Adipose tissue (tissue), 3 donors: ENCODE measurements around the gene CORO2A. TPM values are rescaled to one million over a fixed set of nuclear protein-coding genes. Genes with fewer than 3 reads are reported as not detected.

Source experiments
- H3K27ac ChIP-seq: one replicate; pipeline ENCODE4 v1.5.1; 2013; ENCODE audit warnings: low read depth, low read length
- WGBS, 3 donors: extraction: QIAGEN DNeasy Blood & Tissue Kit; methylation state at CpG; one replicate each; pipeline ENCODE4 v1.1.7; 2013; 5-methylcytosine and 5-hydroxymethylcytosine counted together
- polyA plus RNA-seq, 3 donors: library from polyadenylated mRNA; stranded (reverse); fragments of 200-250 nt; gene quantifications; one replicate each; pipeline ENCODE4 v1.2.3, GENCODE V29; 2013
- donor health status: healthy with polysubstance abuse.
- donor health status: Bipolar disorder and iron deficiency.
- donor health status: healthy.

Gene CORO2A, protein sequence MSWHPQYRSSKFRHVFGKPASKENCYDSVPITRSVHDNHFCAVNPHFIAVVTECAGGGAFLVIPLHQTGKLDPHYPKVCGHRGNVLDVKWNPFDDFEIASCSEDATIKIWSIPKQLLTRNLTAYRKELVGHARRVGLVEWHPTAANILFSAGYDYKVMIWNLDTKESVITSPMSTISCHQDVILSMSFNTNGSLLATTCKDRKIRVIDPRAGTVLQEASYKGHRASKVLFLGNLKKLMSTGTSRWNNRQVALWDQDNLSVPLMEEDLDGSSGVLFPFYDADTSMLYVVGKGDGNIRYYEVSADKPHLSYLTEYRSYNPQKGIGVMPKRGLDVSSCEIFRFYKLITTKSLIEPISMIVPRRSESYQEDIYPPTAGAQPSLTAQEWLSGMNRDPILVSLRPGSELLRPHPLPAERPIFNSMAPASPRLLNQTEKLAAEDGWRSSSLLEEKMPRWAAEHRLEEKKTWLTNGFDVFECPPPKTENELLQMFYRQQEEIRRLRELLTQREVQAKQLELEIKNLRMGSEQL
- polyA plus RNA-seq = 1 to 10 TPM in 1 of 3 donors, under 1 TPM in 2; 0.36 to 1.2 (median 0.90) TPM

DNA sequence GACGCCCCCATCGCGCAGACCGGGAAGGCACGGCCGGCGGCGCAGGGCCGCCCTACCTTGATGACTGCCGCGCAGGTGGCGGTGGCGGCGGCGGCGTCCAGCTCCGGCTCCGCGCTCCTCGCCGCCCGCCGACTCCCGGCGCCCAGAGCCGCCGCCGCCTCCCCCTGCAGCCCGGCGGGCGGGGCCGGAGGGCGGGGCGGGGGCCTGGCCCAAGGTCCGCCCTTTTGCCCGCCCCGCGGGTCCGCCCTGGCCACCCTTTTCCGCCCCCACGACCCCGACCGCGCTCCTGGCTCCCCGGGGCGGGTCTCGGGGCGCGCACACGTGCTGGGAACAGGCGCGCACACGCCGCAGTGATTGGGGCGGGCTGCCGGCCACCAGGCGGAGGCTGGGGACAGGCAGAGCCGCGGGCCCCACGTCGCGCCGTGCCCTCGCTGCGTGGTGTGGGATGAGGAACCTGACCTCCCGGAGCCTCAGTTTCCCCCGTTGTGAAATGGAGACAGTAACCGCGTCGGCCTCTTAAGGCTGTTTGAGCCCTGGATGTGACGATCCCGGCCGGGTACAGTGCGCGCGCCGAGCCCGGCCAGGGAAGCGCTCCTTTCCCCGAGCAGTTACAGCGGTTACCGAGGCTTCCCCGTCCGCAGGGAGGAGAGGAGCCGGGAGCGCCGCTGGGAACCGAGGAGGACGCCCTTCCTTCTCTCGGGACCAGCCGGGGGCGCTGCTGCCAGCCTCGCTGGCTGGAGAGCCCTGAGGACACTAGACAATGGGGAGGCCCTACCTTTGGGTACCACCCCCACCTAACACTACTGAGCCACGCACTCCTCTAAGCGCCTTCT lies at the start of gene CORO2A:
Gene CORO2A (minus strand): TSS at position 135 of the 833 bp plus-strand sequence. CDS start 34,977 bp downstream, outside the sequence.
- 1% methylated on average over 58 to 95 of the region's 95 CpGs for WGBS, 3 donors
- no peak within 1 kb of the TSS for H3K27ac ChIP-seq

DNA sequence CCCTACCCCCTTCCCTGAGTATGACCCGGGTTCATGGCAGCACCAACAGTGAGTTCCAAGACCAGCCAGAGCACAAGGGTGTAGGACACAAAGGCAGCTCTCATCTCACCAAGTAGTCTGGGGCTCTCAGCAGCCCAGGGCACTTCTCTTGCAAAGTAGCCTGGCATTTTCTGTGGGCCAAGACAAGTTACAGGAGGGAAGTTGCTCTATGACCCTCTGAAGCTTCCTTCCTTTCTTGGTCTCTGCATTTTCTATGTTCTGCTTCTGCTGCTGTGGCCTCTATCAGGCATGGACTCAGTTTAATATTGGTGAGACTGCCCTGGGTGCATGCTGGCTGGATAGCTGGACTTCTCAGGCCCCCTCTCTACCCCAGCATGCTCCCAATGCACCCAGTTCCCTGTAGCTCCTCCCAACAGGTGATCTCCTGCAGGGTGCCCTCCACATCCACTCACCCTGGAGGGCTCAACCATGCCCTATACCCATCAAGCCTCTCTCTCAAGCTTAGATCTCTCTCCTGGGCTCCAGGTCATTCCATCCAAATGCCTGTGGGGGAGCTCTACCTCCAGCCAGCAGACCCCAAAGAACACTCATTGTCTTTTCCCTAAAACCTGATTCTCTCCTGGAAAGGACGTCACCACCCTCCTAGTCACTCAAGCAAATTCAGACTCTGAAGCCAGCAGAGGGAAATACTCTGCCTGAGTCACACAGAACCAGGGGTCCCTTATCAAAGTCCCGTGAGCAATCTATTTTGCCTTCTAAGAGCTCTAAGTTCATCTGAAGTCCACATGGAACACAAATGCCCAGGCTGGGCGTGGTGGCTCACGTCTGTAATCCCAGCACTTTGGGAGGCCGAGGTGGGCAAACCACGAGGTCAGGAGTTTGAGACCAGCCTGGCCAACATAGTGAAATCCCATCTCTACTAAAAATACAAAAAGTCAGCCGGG lies 49.2 kb upstream of the CORO2A start:
- 79 to 91% (median 85%) methylated on average over 8 of the region's 8 CpGs for WGBS, 3 donors
- H3K27ac ChIP-seq = no peak overlapping the region

DNA sequence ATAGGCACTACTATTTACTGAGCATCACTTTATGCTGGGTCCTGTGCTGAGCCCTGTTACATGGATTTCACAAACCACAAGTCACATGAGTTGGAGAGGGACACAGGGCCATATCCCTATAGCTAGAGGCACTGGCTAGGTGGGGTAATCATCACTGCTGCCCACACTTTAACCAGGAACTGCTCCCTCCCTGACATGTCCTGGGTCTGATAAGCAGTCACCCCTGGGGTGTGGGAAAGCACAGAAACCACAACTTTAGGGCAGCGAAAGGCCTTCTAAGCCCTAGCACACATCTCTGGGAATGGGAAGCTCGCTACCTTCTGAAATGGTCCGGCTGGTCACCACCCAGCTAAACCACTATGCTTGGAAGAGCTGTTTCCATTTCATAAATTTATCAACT lies 48.0 kb upstream of the CORO2A start:
- WGBS, 3 donors = 70 to 86% (median 81%) methylated on average over 3 of the region's 3 CpGs
- H3K27ac ChIP-seq = no peak overlapping the region

DNA sequence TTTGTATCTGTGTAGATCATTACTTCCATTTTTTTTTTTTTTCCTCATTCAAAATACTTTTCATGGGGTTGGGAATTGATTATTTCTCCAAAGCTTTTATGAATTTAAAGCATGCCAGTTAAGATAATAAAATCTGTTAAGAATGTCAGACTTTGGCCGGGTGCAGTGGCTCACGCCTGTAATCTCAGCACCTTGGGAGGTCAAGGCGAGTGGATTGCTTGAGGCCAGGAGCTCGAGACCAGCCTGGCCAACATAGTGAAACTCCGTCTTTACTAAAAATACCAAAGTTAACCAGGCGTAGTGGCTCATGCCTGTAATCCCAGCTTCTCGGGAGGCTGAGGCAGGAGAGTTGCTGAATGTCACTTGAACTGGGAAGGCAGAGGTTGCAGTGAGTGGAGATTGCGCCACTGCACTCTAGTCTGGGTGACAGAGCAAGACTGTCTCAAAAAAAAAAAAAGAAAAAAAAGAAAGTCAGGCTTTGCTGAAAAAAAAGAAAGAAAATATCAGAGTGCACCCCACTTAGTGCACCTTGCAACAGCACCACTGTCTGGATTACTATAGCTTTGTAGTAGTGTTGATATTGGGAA lies 44.6 kb upstream of the CORO2A start:
- 62 to 84% (median 73%) methylated on average over 8 of the region's 8 CpGs for WGBS, 3 donors

DNA sequence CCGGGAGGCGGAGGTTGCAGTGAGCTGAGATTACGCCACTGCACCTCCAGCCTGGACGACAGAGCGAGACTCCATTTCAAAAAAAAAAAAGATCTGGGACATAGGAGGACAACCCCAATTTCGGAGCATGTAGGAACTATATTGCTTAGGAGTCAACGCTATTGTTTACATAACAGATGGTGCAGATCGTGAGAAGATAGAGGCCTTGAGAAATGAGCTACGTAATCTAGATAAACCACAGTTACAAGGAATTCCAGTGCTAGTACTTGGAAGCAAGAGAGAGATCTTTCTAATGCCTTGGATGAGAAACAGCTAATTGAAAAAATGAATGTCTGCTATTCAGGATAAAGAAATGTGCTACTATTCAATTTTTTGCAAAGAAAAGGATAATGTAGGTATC lies 42.7 kb upstream of the CORO2A start:
- WGBS, 3 donors = 81 to 87% (median 83%) methylated on average over 9 of the region's 9 CpGs
- no peak overlapping the region for H3K27ac ChIP-seq

More for the DNA sequence above, 44.6 kb upstream of the CORO2A start:
- no peak overlapping the region for H3K27ac ChIP-seq

DNA sequence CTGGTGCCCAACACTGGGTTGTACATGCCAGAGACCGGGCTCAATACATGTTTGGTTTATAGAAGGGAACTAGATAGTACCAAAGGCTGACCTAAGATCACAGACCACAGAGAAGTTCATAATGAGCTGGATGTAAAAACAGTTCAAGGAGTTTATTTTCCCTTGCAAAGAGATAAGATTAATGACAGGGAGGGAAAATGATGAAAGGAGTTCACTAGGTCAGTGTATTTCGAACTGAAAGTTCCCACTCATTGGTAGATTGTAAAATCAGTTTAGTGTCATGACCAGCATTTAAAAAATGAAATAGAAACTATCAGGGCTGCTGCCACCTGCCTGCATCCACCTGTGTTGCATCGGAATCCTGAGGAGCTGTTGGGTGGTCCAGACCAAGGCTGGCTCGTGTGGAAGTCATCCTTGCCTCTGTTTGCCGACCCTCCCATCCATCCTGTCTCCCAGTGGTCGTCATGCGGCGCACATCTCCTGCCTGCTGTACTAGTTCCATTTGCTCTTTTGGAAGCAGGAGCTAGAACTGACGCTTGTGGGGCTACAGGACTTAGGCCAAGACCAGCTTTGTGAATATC lies 41.9 kb upstream of the CORO2A start:
- 75 to 81% (median 78%) methylated on average over 9 of the region's 9 CpGs for WGBS, 3 donors

DNA sequence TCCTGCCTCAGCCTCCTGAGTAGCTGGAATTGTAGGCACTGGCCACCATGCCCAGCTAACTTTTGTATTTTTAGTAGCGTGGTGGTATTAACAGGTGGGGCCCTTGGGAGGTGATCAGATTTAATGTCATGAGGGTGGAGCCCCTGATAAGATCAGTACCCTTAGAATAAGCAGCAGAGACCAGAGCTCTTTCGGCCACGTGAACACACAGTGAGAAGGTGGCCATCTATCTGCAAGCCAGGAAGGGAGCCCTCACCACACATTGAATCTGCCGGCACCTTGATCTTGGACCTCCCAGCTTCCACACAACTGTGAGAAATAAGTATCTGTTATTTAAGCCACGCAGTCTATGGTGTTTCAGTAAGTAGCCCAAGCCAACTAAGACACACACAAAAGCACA lies 40.5 kb upstream of the CORO2A start:
- WGBS, 3 donors = 94 to 97% (median 94%) methylated on average over 5 of the region's 5 CpGs
- no peak overlapping the region for H3K27ac ChIP-seq

More for the DNA sequence above, 41.9 kb upstream of the CORO2A start:
- no peak overlapping the region for H3K27ac ChIP-seq

DNA sequence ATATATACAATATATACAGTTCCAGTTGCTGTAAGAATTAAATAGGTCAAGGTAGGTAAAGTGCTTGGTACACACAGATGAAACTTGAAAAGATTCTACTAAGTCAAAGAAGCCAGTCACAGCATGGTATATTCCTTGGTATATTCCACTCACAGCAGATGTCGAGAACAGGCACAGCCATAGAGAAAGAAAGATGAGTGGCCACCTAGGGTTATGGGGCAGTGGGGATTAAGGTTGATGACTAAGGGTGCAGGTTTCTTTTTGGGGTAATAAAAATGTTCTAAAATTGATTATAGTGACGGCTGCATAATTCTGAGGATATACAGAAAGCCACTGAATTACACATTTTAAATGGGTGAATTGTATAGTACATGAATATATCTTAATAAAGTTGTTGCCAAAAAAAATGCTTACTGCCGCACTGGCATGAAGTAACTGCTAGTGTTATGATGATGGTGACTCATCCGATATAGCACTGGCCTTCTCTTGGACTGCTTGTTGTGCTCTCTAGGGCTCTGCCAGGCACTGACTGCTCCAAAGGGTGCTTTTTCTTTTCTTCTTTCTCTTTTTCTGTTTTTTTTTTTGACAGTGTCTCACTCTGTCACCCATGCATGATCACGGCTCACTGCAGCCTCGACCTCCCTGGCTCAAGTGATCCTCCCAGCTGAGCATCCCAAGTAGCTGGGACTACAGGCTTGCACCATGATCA lies 39.5 kb upstream of the CORO2A start:
- no peak overlapping the region for H3K27ac ChIP-seq
- 83 to 90% (median 87%) methylated on average over 6 of the region's 6 CpGs for WGBS, 3 donors

DNA sequence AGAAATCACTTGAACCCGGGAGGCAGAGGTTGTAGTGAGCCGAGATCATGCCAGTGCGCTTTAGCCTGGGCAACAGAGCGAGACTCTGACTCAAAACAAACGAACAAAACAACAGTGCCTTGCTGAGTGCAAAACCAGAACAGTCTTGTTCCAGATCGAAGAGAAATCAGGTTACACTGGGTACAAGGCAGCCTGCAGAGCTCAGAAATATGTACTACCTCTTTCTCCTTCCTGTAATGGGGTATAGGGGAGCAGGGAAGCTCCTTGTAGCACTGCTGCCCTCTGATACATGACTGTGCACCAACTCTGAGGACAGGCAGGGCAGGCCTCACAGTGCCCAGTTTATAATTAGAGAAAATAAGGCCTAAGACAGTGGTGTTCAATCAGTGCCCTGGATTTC lies 38.4 kb upstream of the CORO2A start:
- WGBS, 3 donors = 92 to 94% (median 92%) methylated on average over 6 of the region's 6 CpGs
- no peak overlapping the region for H3K27ac ChIP-seq

DNA sequence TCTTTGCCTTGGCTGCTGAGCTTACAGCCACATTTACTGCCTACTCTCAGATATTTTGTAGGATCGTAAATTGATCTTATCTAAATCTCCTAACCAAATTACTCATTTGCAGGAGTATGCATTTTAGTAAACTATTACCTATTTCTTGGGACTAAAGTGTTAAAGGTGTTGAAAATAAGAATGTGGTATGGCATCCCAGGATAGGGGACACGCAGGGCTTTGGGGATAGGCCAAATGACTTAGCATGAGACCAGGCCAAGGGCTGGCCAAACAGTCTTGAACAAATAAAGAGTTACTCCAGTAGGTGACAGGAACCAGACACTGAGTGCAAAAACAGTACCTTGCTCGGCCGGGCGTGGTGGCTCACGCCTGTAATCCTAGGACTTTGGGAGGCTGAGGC lies 37.9 kb upstream of the CORO2A start:
- no peak overlapping the region for H3K27ac ChIP-seq
- WGBS, 3 donors = 91 to 96% (median 95%) methylated on average over 6 of the region's 6 CpGs

DNA sequence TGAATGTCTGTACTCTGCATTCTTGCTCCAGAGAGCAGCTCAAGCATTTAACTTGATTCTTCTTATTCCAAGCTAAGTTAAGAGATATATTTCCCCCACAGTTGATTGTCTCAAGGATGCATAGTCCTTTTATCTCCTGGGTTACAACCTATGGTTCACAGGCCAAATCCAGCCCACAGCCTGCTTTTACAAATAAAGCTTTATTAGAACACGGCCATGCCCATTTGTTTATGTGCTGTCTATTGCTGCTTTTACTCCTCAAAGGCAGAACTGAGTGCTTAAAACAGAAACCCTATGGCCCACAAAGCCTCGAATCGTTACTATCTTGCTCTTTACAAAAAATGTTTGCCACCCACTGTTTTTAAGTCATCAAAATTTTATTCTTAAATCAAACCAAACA lies 37.2 kb upstream of the CORO2A start:
- no peak overlapping the region for H3K27ac ChIP-seq
- WGBS, 3 donors = 87 to 93% (median 89%) methylated on average over 3 of the region's 3 CpGs

DNA sequence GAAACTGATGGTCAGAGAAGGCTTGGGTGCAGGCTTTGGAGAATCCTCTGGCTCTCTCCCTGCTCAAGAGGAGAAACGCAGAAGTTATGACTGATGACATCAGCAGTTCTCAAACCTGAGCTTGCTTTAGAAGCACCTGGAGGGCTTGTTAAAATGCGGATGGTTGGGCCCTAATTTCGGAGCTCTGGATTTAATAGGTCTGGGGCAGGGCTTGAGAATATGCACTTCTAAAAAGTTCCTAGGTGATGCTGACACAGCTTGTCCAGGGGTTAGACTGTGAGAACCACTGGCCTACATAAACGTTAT lies 36.6 kb upstream of the CORO2A start:
- H3K27ac ChIP-seq = no peak overlapping the region

DNA sequence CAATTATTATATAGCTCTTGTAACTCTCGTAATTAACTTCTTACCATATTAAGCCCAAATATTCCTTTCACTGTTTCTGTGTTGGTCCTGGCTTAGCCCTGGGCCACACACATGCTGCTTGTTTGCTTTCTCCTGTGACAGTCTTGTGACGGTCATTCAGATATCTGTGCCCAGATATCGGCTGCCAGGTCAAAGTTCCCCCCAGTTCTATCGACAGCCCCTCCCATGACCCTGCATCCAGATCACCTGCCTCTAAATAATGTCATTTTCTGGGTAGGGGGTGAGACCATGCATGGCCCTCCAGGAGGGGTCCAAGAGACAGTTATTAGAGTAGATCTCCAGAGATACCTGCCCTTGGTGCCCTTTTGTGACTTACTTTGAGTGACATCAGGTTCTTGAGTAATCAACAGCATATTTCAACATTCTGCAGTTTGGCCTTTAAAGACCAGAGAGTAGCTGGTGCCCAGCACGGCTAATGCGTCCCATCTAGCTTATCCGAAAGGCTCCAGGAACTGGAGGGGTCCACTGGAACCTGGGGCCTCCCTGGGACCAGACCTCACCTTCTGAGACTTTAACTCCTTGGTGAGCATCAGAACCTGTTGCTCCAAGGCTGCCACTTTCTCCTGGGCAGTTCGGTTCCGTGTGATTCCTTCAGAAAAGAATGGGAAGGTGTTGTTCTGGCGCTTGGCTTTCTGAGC lies 36.1 kb upstream of the CORO2A start:
- no peak overlapping the region for H3K27ac ChIP-seq
- WGBS, 3 donors = 70 to 87% (median 71%) methylated on average over 10 of the region's 10 CpGs

More for the DNA sequence above, 36.6 kb upstream of the CORO2A start:
- WGBS, 3 donors = 82 to 86% (median 83%) methylated on average over 4 of the region's 4 CpGs

DNA sequence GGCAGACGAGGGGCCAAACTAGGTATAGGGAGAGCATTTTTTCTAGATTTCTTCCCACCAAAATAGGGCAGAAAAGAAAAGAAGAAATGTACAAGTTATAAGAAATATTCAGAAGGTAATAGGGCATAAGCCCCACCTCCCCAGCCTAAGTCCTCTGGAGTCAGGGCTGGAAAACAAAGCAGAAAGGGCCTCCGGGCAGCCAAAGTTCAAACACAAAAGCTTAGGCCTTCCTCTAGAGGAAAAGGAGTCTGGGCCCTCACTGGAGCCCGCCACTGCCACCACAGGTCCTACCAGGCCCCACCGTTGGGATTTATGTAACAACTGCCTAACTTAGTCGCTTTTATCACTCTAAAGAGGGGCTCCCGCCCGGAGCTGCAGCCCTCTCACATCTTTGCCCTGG lies 35.4 kb upstream of the CORO2A start:
- WGBS, 3 donors = 81 to 86% (median 83%) methylated on average over 7 of the region's 7 CpGs
- no peak overlapping the region for H3K27ac ChIP-seq

DNA sequence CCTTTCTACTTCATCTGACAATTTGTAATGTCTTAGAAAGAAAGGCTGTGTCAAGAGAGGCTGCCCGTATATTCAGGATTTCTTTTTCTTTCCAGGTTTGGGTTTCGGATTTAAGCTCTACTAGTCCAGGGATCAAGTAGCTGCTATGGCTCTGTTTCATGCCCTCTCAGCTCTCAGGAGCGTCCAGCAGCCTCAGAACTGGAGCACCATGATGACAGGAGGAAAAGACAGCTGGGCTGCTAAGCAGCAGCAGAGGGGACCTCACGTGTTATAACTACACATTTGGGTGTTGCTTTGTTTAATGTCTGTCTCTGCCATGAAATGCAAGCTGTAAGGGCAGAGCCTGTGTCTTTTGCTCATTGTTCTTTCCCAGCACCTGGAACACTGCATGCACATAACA lies 34.5 kb upstream of the CORO2A start:
- WGBS, 3 donors = 90 to 92% (median 91%) methylated on average over 4 of the region's 4 CpGs
- H3K27ac ChIP-seq = no peak overlapping the region

DNA sequence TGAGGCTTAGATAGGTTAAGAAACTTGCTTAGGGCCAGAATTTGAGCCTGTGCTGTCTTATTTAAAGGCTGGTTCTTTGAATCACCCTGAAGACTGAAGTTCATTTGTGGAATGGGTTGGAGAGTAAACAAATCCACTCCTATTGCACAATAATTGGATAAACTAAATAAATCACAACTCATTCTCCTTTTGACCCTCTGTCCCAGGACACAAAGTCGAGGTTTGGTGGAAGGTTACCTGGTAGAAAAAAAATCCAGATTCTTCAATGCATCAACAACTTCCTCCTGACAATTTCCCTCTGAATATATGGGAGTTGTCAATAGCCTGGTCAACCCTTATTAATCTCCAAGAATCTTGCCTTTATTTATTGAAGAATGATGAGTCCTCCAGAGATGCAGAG lies 34.1 kb upstream of the CORO2A start:
- no peak overlapping the region for H3K27ac ChIP-seq
- WGBS, 3 donors = 23 to 45% (median 45%) methylated on average over 1 of the region's 1 CpG
